DMS153 (cell line): ENCODE data around the gene SPTAN1.
"Not testable (repeated sequence)": the region's sequence is repeated elsewhere in the genome, so short reads cannot be mapped to it uniquely, and the experiment has no call there.

ENCODE experiments used
- DNase-seq: peaks from one replicate; lab custom pipeline; 2025; lab: John Stamatoyannopoulos, UW

The SPTAN1 gene

DNA sequence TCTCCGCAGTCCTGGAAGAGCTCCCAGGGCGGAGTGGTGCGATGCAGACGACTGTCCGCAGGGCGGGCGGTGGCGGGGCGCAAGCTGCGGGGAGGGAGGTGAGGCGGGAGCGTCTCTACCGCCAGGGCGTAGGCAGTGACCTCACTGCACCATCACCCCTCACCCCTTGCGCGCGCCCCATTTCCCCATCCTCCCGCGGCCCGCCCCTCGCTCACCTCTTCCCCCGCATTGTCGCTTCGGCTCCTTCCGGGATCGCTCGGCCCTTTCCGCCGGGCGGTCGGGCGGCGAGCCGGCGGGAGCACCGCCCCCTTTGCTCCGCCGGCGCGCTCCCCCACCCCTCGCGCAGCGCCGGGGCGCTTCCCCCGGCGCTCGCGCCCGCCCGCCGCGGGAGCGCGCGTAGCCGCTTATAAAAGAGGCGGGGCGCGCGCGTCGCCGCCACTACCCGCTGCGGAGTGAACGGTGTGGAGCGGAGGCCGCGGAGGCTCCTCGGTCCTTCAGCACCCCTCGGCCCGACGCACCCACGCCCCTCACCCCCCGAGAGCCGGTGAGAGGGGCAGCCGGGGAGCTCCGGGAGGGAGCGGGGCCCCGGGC is at the start of gene SPTAN1:
Gene SPTAN1, plus strand, starts transcription at position 435 of the 591 bp plus-strand sequence. CDS start 14,154 bp downstream, outside the sequence.
- DNase-seq: peak; percentile 79

DNA sequence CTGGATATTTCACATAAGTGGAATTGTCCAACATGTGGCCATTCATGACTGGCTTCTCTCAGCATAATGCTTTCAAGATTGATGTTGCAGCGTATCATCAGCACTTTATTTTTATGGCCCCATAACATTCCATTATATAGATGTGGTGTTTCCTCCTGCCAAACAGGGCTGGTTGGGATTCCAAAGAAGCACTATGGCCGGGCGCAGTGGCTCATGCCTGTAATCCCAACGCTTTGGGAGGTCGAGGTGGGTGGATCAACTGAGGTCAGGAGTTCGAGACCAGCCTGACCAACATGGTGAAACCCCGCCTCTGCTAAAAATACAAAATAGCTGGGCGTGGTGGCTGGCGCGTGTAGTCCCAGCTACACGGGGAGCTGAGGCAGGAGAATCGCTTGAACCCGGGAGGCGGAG is 49.0 kb upstream of the SPTAN1 start:
- not testable (repeated sequence) for DNase-seq

DNA sequence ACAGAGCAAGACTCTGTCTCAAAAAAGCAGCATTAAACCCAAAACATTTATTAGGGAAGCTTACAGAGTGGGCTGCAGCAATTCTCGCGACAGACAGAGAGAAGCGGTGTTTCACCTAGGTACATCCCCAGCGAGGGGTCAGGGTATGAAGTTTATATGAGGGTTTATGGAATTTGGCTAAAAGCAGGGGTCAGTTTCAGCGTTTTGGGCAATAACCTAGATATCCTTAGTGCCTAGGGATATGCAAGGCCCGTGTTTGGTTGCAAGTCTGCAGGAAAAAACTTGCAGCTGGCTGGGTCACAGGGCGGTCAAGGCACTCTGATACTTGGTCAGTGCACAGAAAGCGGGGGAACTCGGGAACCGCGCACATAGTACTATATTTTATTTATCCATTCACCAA is 48.5 kb upstream of the SPTAN1 start:
- no peak for DNase-seq

DNA sequence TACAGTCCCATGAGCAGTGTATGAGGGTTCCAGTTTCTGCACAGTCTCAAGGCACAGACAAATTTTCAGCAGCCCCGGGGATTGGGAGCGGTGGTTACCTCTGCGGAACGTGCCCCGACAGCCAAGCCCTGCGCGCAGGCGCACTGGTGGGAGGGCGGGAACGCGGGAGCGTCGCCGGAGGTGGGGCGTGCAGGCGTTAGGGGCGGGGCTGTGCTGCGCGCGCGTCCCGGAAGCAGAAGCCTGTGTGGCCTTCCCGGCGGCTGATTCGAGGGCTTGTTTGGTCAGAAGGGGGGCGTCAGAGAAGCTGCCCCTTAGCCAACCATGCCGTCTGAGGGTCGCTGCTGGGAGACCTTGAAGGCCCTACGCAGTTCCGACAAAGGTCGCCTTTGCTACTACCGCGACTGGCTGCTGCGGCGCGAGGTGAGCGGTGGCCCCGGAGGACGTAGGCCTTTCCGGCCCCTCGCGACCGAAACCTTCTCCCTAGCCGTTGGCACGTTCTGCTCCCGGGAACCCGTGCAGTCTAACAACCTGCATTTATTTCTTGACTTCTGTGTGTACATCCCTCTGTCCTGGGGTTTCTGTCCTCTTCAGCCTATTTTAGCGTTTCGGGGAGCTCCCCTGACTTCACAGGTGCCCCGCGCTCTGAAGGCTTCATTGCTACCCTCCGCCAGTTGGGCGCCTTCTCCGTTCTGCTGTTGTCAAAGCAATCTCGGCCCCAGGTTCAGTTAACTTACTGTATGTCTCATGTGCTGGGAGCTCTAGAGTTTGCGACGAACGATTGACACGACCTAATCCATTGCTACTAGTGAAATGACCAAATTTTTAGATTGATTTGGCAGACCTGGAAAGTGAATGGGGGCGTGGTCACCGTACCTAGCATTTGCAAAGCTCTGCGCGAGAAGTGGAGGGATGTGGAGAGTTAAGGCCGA is 47.6 kb upstream of the SPTAN1 start, which contains the start of gene GLE1:
Gene GLE1, plus strand, starts transcription at position 235 of the 929 bp plus-strand sequence. Its CDS starts 87 bp downstream, at position 322.
- DNase-seq: peak; percentile 75

DNA sequence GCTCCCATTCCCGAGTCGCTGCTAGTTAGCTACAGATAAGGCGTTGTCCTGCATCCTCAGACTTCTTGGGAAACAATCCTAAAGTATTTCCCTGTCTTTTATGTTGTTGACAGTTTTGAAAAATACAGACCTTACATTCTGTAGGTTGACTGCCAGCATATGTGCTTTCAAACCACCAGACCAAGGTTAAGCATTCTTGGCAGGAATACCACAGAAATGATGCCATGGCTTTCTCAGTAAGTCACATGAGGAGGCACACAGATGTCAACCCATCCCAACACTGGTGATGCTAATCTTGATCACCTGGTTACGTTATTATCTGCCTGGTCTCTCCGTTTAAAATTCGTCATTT is 47.0 kb upstream of the SPTAN1 start:
- no peak for DNase-seq

DNA sequence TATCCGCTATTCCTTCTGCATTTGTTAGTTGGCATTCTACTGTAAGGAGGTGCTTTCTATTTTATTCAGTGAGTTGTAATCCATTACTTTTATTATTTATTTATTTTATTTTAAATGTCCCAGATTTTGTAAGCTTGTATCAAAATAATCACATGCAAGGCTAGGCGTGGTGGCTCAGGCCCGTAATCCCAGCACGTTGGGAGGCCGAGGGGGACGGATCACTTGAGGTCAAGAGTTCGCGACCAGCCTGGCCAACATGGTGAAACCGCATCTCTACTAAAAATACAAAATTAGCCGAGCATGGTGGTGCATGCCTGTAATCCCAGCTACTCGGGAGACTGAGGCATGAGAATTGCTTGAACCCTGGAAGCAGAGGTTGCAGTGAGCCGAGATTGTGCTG is 46.5 kb upstream of the SPTAN1 start:
- DNase-seq: not testable (repeated sequence)

DNA sequence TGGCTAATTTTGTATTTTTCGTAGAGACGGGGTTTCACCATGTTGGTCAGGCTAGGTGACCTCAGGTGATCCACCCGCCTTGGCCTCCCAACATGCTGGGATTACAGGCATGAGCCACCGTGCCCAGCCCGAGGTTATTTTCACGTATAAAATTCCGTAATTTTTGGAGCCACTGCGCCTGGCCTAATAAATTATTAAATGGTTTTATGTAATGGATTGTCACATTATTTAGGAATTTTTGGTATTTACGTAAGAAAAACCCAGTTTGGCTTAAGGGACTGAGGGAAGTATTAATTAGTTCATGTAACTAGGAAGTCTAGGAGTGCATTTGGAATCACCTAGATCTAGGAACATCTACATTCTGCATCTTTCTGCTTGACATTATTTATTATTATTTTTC is 39.6 kb upstream of the SPTAN1 start:
- DNase-seq: no peak

DNA sequence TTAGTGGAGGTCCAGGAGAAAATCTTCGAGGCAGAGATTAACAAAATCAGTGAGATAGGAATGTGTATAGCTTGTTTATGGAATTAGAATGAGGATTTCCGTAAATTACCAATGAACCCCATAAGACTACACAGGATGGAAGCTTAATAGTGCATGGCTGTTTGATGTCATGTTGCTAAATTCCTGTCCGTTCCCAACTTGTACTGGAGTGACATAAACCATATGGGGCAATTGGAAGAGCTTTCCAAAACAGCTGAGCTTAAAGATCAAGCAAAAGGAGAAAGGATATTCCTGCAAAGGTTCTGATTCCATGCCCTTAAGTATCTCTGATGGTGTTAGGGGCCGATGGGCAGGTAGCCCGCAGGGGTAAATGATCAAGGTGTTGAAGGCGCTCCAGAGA is 30.4 kb upstream of the SPTAN1 start:
- DNase-seq: no peak

DNA sequence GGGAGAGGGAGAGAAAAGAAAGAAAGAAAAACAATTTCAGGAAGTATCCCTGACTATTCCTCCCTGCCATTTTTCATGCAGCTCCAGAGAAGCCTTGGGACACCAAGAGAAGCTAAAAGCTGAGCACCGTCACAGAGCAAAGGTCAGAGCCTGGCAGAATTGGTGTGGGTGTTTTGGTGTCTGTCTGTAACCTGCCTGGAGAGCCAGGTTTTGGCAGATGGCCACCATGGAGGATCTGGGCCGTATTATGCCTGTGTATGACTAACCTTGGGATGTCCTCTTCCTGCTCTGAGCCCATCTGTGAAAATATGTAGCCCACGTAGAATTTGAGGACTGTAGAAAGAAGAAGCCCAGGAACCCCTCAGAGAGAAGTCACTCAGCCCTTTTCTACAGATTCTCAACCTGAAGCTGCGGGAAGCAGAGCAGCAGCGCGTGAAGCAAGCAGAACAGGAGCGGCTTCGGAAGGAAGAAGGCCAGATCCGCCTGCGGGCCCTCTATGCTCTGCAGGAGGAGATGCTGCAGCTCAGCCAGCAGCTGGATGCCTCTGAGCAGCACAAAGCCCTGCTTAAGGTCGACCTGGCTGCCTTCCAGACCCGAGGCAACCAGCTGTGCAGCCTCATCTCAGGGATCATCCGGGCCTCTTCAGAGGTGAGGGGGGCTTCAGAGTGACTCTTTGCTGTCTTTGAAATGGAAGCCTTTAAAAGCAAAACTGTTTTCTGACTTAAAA is 29.0 kb upstream of the SPTAN1 start:
- DNase-seq: no peak

DNA sequence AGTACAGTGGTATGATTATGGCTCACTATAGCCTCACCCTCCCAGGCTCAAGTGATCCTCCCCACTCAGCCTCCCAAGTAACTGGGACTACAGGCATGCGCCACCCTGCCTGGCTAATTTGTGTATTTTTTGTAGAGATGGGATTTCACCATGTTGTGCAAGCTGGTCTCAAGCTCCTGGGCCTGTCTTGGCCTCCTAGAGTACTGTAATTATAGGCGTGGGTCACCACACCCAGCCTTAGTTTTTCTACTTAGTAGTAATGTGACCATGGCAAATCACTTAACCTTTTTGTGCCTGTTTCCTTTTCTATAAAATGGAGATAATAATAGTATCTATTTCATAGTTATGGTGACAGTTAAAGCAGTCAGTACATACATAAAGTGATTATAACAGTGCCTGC is 25.7 kb upstream of the SPTAN1 start:
- DNase-seq: no peak

DNA sequence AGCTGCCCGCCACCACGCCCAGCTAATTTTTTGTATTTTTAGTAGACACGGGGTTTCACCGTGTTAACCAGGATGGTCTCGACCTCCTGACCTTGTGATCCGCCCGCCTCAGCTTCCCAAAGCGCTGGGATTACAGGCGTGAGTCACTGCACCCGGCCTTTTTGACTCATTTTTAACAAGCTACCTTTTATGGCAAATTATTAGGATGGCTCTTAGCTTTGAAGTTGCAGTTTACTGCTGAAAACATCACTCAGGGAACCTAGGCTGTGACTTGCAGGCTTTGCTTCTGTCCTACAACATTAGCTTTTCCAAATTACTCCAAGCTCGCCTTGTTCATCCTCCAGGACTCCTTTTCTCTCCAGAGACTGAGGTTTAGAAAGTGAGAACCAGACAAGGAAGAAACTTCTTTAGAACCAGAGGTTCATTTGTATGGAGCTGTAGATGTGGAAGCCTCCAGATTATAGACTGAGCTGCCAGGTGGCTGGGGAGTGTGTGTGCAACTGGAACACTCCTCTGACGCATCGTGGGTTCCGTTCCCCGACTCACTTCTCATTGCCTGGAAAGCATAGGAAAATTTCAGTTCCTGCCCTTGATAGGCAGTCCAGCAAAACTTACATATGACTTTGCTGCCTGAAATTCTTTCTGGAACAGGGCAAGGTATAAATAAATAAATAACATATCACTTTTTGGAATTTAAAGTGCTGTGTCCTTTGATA is 23.8 kb upstream of the SPTAN1 start:
- DNase-seq: no peak

DNA sequence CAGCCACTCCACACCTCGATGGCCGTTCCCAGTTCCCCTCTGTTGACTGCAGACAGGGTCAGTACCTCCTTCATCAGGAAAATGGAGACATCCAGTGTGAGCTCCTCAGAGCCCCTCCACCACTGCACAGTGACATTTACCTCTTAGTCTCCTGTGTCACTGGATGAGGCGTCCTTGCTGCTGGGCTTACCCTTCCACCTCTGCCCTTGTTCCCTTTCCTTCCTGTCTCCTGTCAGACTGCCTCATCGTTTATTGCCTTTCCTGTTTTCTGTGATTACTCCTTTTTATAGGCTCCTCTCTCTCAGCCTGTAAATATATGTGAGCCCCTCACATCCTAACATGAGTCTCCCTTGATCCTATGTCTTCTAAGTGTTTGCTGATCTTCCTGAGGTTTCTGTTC is 23.2 kb upstream of the SPTAN1 start:
- no peak for DNase-seq

DNA sequence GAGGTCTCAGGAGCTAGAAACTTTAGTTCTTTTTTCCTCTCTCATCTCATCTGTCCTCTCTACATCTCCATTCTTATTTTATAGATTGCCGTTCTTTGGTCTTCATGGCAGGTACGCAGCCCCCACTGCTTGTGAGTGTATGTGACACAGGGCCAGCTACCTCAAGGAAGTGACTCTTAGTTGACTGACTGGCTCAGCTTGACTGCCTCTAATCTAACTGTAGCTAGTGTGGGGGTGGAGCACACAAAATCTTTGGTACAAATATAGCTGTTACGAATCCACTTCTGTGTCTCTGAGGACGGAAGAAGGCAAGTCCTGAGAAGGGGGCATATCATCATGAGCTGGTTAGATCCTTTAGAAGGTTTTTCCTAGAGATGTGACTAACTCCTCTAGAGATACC is 19.8 kb upstream of the SPTAN1 start:
- no peak for DNase-seq

DNA sequence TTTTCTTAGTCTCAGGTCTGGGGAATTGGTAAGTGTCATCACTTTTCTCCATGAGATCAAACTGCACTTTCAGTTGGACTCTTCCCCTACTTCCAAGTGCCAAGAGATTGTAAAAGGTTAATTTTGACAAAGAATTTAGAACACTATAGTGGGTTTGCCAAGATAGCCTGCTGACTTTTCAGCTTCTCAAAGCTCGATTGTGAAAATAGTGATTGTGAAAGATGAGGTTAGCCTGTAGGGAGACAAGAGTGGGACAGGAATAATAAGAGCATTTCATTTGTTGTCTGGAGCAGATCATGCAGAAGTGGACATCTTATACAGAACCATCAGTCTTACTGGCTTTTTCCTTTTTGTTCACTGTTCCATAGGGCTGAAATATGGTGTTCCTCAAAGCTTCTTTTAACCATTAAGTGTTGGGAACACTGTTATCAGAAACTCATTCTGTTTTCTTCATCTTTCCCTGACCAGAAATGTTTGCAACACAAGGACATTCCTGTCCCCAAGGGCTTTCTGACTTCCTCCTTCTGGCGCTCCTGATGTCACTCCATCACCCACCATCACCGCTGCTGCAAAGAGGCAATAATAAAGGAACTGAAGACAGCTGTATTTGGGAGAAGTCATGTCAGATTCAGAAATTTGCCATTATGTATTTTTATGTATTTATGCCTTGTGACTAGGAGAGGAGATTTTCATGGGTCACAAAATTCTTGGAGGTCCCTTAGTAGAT is 11.6 kb upstream of the SPTAN1 start:
- DNase-seq: no peak

DNA sequence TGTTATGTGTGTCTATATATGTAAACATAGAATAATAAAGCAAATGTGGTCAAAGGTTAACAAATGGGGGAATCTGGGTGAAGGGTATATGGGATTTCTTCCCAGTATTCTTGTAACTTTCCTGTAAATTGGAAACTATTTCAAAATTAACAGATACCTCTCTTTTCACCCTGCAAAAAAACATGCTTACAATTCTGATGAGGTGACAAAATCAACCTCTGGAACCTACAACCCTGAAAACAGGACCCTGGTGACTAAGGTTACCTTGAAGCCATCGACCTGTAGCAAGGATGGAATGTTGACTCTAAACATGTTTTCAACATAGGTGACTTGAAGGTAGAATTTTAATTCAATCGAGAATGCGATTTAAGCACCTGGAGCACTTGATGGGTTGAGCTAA is 5.9 kb upstream of the SPTAN1 start:
- no peak for DNase-seq

DNA sequence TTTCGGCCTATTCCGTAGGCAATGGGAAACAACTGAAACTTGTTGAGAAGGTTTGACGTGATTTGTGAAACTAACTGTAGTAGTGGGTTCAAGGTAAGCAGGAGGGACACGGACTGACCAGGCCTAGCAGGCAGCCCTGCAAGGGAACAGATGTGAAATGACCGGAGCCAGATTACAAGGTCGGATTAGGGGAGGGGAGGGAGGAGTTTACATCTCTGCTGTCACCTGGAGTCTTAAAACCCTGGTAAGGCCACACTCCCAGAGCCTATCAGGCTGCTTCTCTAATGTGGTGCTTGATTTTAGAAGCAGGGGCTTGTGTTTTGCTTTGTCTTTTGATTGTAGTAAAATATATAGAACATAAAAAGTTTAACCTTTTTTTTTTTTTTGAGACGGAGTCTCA is 3.5 kb upstream of the SPTAN1 start:
- DNase-seq: no peak

DNA sequence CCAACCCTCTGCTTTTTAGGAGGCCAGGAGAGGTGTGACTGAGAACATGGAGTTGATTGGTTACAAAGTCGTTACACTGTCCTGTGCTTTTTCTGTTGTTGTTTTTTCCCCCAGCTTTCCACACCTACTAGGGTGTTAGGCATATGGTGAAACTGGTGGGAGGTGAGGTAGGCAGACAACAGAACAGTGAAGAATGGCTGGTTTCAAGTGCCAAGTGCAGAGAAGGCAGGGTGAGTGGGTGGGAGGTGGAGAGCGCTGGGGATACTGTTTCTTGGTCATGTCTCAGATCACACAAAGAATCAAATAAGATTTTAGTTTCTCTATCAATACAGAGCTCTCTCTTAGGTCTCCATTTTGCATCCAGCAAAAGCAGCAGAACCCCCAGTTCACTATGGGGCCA is 2.2 kb upstream of the SPTAN1 start:
- no peak for DNase-seq

DNA sequence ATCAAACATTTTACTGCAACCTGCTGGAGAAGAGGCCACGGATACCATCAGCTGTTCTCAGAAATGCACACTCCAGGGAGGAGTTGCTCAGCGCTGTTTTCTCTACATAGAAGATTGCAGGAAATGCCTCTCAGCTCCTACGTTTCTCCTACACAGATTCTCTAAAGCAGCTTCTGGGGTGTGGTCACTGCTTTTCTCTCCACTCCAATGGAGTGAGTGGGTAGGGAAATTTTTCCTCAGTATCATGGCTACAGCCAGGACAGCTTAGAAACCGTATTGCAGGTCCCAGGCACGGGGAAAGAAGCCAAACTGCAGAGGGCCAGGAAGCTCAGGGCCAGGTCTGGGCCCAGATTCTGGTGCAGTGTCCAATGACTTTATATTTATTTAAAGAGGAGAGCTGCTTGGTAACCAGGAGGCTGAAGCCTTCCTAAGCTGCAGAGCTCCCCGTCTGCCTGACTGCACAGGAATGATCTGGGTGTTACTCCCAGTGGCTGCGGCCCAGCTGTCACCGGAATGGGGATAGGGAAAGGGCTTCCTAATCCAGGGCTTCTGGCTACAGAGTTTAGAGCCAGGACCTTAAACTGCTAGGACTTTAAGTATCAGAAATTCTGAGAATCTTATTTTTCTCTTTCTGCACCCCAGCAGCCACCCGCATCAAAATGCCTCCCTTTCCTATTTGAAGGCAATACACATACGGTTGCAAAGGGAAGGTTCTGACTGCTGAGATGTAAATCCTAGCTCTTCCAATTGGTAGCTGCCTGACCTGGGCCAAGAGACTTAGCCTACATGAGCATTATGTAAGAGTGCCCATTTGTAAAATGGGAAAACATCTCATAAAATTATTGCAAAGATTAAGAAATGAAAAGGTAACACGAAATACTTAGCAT is 1.4 kb upstream of the SPTAN1 start:
- no peak for DNase-seq

DNA sequence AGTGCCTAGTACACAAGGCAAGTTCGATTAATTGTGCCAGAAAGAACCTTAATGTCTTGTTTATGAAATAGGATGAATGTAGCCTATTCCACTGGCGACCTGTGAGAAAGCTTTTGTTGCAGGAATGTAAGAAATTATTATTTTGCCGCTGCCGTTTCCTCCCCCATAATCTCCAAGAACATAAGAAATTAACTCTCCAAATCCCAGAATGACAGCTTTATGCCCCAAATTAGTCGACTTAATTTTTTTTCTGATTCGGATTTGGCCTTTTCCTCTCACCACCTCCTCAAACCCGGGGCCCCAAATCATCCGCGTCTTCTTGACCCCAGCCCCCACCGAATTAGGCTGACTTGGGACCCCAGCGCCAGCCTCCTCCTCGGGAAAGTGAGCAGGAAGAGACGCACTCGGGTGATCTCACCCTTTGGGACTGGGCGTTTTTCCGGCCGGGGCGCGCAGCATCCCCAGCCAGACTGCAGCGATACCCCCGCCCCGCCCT is 682 bp upstream of the SPTAN1 start:
- no peak for DNase-seq

DNA sequence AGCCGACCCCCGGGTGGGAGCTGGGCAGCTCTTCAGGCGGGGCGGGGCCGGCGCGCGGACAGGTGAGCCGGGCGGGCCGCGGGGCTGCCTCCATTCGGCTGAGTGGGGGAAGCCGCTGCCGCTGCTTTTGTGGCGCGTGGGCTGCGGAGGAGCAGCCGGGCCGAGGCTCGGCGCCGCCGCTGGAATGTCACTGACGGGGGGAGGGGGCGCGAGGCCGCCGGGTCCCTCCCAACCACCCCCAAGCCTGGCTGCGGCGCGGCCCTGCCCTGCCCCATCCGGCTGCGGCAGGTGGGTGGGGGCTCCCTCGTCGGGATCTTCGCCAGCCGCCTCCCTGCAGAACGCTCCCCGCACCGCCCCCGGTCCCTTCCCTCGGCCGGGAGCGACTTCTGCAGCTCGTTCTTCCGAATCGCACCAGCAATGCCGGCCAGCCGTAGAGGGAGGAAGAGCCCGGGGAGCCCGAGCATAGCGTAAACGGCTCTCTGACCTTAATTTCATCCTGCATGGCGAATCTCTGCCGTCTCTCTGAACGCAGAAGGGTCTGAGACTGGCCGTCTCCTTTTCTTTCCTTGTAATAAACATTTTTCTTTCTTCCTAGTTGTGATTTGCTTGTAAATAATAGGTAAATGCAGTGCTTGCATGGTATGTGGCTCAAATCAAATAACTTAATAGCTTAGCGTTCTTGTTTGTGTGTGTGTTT is 505 bp downstream of the SPTAN1 start:
- no peak for DNase-seq
